Tibial nerve (tissue), 4 donors: ENCODE data around the gene DIP2C. TPM values are rescaled to one million over a fixed set of nuclear protein-coding genes. Genes with fewer than 3 reads are reported as not detected.

Experiments
- DNase-seq, 2 donors: peaks; one replicate each; pipeline ENCODE4 v3.0.0-alpha.2; 2019; ENCODE audit warnings: low spot score in 2 of 2
- H3K27ac ChIP-seq, 4 donors: fragments of 200-600 bp; sonication (generic) in 3 of 4; one replicate each; pipeline ENCODE4 v1.5.1; 2017 to 2019; ENCODE audit warnings: mild to moderate bottlenecking in 1 of 4
- H3K27me3 ChIP-seq, 2 donors: fragments of 200-600 bp; sonication (generic) in 1 of 2; one replicate each; pipeline versions ENCODE4 v1.5.1 to v1.6.0; 2017 to 2019
- H3K36me3 ChIP-seq, 3 donors: fragments of 200-600 bp; sonication (generic); one replicate each; pipeline ENCODE4 v1.5.1; 2018 to 2019
- H3K4me1 ChIP-seq, 4 donors: fragments of 200-600 bp; sonication (generic) in 3 of 4; one replicate each; pipeline ENCODE4 v1.5.1; 2017 to 2019
- H3K4me3 ChIP-seq, 4 donors: fragments of 200-600 bp; sonication (generic) in 3 of 4; one replicate each; pipeline ENCODE4 v1.5.1; 2017 to 2019; ENCODE audit warnings: mild to moderate bottlenecking in 1 of 4, moderate library complexity in 1 of 4
- H3K9me3 ChIP-seq, 4 donors: fragments of 200-600 bp; sonication (generic) in 3 of 4; one replicate each; pipeline ENCODE4 v1.5.1; 2017 to 2019
- EP300 ChIP-seq, 2 donors: sonication (generic); formaldehyde crosslinking; IDR thresholded peaks; one replicate each; pipeline ENCODE4 v1.6.1; 2017; ENCODE audit warnings: antibody characterized with exemption in 2 of 2, mild to moderate bottlenecking in 1 of 2
- POLR2A ChIP-seq, 2 donors: fragments of 450-650 bp; IDR thresholded peaks; one replicate each; pipeline ENCODE4 v1.6.1; 2017; ENCODE audit warnings: antibody characterized with exemption in 2 of 2, mild to moderate bottlenecking in 2 of 2, moderate library complexity in 2 of 2
- WGBS, 2 donors: methylation state at CpG; one replicate each; pipeline ENCODE4 v1.1.5; 2018; 5-methylcytosine and 5-hydroxymethylcytosine counted together
- total RNA-seq, 4 donors: library from RNA; depleted of rRNA; stranded (reverse); fragments of >200 nt; gene quantifications; one replicate each; pipeline ENCODE4 v1.1.0, GENCODE V29; 2016
- TF ChIP-seq, protein P1 (sequence below), 5 experiments: fragments of 200-600 bp in 3 of 5; fragments of 450-650 bp in 2 of 5; sonication (generic) in 3 of 5; IDR thresholded peaks; one replicate each; pipeline ENCODE4 v1.5.1; 2016 to 2019; ENCODE audit warnings: antibody characterized with exemption in 5 of 5, mild to moderate bottlenecking in 3 of 5, moderate library complexity in 2 of 5

The DIP2C gene
- total RNA-seq, 4 donors from 2014 or later: 31.4 to 46.5 (median 36.0) TPM

DNA sequence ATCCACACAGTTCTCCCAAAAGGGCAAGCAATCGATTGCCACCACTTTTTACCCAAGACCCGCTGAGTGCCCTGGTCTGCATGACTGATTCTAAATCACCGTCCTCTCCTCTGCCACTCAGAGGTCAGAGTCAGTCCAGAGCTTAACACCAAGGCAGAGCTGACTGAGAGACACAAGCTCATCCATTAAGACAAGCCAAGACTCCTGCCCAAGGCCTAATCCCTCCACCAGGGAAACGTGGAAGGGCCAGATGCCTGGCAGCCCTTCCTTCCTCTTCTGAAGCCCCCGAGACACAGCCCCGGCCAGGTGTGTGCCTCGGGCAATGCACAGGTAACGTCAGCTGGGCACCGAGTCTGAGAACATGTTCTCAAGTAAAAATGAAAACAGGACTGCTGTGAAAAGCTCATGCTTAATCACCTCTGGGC, 51.7 kb downstream of the DIP2C start:
- no peaks in the 10 kb centered on the region for H3K27me3 ChIP-seq
- H3K36me3 ChIP-seq: no peaks in the 10 kb centered on the region
- peaks cover 0 to 29% (median 10%) of the 10 kb centered on the region in 4 donors for H3K4me1 ChIP-seq
- H3K4me3 ChIP-seq: no peak overlapping the region
- no peak for DNase-seq
- peak overlapping the region in 1 of 4 donors; percentile 46 for H3K27ac ChIP-seq
- WGBS, 2 donors: 67 to 77% methylated on average over 9 of the region's 9 CpGs
- H3K9me3 ChIP-seq: no peaks in the 10 kb centered on the region
- TF ChIP-seq EP300 (IDR thresholded peaks at IDR 0.05): no peak
- TF ChIP-seq, protein P1, sequence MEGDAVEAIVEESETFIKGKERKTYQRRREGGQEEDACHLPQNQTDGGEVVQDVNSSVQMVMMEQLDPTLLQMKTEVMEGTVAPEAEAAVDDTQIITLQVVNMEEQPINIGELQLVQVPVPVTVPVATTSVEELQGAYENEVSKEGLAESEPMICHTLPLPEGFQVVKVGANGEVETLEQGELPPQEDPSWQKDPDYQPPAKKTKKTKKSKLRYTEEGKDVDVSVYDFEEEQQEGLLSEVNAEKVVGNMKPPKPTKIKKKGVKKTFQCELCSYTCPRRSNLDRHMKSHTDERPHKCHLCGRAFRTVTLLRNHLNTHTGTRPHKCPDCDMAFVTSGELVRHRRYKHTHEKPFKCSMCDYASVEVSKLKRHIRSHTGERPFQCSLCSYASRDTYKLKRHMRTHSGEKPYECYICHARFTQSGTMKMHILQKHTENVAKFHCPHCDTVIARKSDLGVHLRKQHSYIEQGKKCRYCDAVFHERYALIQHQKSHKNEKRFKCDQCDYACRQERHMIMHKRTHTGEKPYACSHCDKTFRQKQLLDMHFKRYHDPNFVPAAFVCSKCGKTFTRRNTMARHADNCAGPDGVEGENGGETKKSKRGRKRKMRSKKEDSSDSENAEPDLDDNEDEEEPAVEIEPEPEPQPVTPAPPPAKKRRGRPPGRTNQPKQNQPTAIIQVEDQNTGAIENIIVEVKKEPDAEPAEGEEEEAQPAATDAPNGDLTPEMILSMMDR (IDR thresholded peaks at IDR 0.05): no peak
- TF ChIP-seq POLR2A (IDR thresholded peaks at IDR 0.05): no peak

- H3K4me1 ChIP-seq: peaks cover 0 to 29% (median 10%) of the 10 kb centered on the region in 4 donors
- DNase-seq: no peak
- TF ChIP-seq, protein P1 (IDR thresholded peaks at IDR 0.05): no peak
- no peak for TF ChIP-seq EP300 (IDR thresholded peaks at IDR 0.05)
- TF ChIP-seq POLR2A (IDR thresholded peaks at IDR 0.05): no peak
Measured at GRCh38 chr10:637221-637620, 52.2 kb downstream of the DIP2C start.

GRCh38 chr10:636769-637168, 52.7 kb downstream of the DIP2C start:
- Histone ChIP-seq H3K4me1 (peaks cover 0 to 29% (median 10%) of the 10 kb centered on the region in 4 donors), H3K9me3 (no peaks in the 10 kb centered on the region), H3K4me3 (no peak overlapping the region), H3K36me3 (no peaks in the 10 kb centered on the region), H3K27me3 (no peaks in the 10 kb centered on the region), H3K27ac (no peak overlapping the region)
- no peak for DNase-seq
- 85 to 87% methylated on average over 19 of the region's 19 CpGs for WGBS, 2 donors
- TF ChIP-seq, protein P1 (IDR thresholded peaks at IDR 0.05): no peak
- TF ChIP-seq EP300 (IDR thresholded peaks at IDR 0.05) (no peak), POLR2A (IDR thresholded peaks at IDR 0.05) (no peak)

More at GRCh38 chr10:637221-637620, 52.2 kb downstream of the DIP2C start:
- peak overlapping the region in 1 of 4 donors; percentile 46 for H3K27ac ChIP-seq
- no peak overlapping the region for H3K4me3 ChIP-seq
- no peaks in the 10 kb centered on the region for H3K36me3 ChIP-seq
- WGBS, 2 donors: 84 to 85% methylated on average over 8 of the region's 8 CpGs
- H3K9me3 ChIP-seq: no peaks in the 10 kb centered on the region
- H3K27me3 ChIP-seq: no peaks in the 10 kb centered on the region

GRCh38 chr10:636016-636730, 53.3 kb downstream of the DIP2C start:
- Histone ChIP-seq H3K4me1 (peaks cover 0 to 34% (median 10%) of the 10 kb centered on the region in 4 donors), H3K9me3 (no peaks in the 10 kb centered on the region), H3K36me3 (no peaks in the 10 kb centered on the region), H3K27ac (peak overlapping the region in 1 of 4 donors; percentile 78), H3K27me3 (no peaks in the 10 kb centered on the region), H3K4me3 (no peak overlapping the region)
- 86 to 88% methylated on average over 25 of the region's 25 CpGs for WGBS, 2 donors
- TF ChIP-seq, protein P1 (IDR thresholded peaks at IDR 0.05): no peak
- TF ChIP-seq POLR2A (IDR thresholded peaks at IDR 0.05): no peak
- TF ChIP-seq EP300 (IDR thresholded peaks at IDR 0.05): no peak
- no peak for DNase-seq

DNA sequence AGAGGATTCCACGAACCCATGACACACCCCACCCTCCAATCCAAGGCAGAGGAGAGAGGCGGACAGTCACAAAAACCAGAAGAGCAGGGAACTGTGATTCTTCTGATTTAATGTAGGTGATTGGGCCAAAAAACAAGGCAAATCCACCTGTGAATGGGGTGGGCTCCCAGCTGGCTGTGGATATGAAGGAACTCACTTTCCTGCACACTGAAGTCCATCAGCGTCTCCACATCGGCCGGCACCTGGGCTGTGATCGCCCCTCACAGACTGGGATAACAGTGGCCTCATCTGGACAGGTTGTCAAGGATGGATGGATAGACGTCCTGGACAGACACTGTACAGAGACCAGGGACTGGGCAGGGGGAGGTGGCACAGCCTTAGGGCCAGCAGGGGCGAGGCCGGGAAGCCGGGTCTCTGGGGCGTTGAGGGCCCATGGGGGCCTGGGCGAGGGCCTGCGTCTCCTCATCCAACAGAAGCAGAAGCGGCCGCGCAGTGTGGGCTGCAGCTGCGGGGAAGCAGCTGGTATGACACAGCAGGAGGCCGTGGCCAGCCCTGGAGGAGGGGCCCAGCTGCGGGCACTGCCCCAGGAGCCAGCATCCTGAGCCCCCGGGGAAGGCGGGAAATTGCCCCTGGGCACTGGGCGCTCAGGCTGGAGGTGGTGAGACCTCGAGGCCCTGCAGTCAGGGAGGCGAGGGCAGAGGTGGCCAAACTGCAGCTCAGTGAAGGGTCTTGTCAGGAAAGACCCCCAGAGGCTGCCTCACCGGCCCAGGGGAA, 54.2 kb downstream of the DIP2C start:
- Histone ChIP-seq H3K27me3 (no peaks in the 10 kb centered on the region), H3K4me3 (no peak overlapping the region), H3K4me1 (peaks cover 0 to 41% (median 12%) of the 10 kb centered on the region in 4 donors), H3K9me3 (no peaks in the 10 kb centered on the region), H3K36me3 (no peaks in the 10 kb centered on the region), H3K27ac (peak overlapping the region in 2 of 4 donors; percentile 16 to 78)
- DNase-seq: no peak
- 78% methylated on average over 21 to 25 of the region's 25 CpGs for whole genome bisulfite sequencing, 2 donors
- TF ChIP-seq, protein P1 (IDR thresholded peaks at IDR 0.05): no peak
- TF ChIP-seq EP300 (IDR thresholded peaks at IDR 0.05) (no peak), POLR2A (IDR thresholded peaks at IDR 0.05) (no peak)
